SK-N-SH treated with all-trans-retinoic acid at 6 μM for 48 hours (cell line): ENCODE measurements around the gene CISD1.
"Not testable (repeated sequence)": the region's sequence is repeated elsewhere in the genome, so short reads cannot be mapped to it uniquely, and the experiment has no call there.

Source experiments
- ATAC-seq: fragments of 200-7000 bp; cut with Tn5 transposase; 3 replicates; pipeline ENCODE4 v1.9.1; 2020; ENCODE audit warnings: mild to moderate bottlenecking, moderate library complexity
- BACH2 ChIP-seq: fragments of 250-450 bp; sonication (Bioruptor Pico); IDR thresholded peaks from 2 replicates; pipeline ENCODE4 v1.9.0; 2021; ENCODE audit warnings: mild to moderate bottlenecking, borderline replicate concordance
- CREB5 ChIP-seq: fragments of 250-450 bp; sonication (Bioruptor Pico); IDR thresholded peaks from 2 replicates; pipeline ENCODE4 v1.5.1; 2020; ENCODE audit warnings: low read depth, mild to moderate bottlenecking, moderate library complexity
- CSDC2 ChIP-seq: fragments of 250-450 bp; sonication (Bioruptor Pico); IDR thresholded peaks from 2 replicates; pipeline ENCODE4 v1.5.0; 2020; ENCODE audit warnings: mild to moderate bottlenecking, moderate library complexity
- ESRRG ChIP-seq: fragments of 250-450 bp; sonication (Bioruptor Pico); IDR thresholded peaks from 2 replicates; pipeline ENCODE4 v1.6.1; 2021; ENCODE audit warnings: mild to moderate bottlenecking
- GLIS3 ChIP-seq: fragments of 250-450 bp; sonication (Bioruptor Pico); IDR thresholded peaks from 2 replicates; pipeline ENCODE4 v1.5.0; 2020; ENCODE audit warnings: mild to moderate bottlenecking, moderate library complexity
- ISL1 ChIP-seq: fragments of 250-450 bp; sonication (Bioruptor Pico); IDR thresholded peaks from 2 replicates; pipeline ENCODE4 v2.1.2; 2022; ENCODE audit warnings: mild to moderate bottlenecking, moderate library complexity
- OSR1 ChIP-seq: fragments of 250-450 bp; sonication (Bioruptor Pico); IDR thresholded peaks from 2 replicates; pipeline ENCODE4 v1.8.0; 2022; ENCODE audit warnings: moderate library complexity, mild to moderate bottlenecking, inconsistent platforms
- POU6F1 ChIP-seq: fragments of 250-450 bp; sonication (Bioruptor Pico); IDR thresholded peaks from 2 replicates; pipeline ENCODE4 v1.8.0; 2021; ENCODE audit warnings: low read depth, mild to moderate bottlenecking, moderate library complexity, borderline replicate concordance
- PPARA ChIP-seq: fragments of 250-450 bp; sonication (Bioruptor Pico); IDR thresholded peaks from 2 replicates; pipeline ENCODE4 v1.5.0; 2020; ENCODE audit warnings: mild to moderate bottlenecking, borderline replicate concordance
- RARB ChIP-seq: fragments of 250-450 bp; sonication (Bioruptor Pico); IDR thresholded peaks from 2 replicates; pipeline ENCODE4 v1.8.0; 2021; ENCODE audit warnings: mild to moderate bottlenecking, moderate library complexity
- SNAI2 ChIP-seq: fragments of 250-450 bp; sonication (Bioruptor Pico); IDR thresholded peaks from 2 replicates; pipeline ENCODE4 v1.5.0; 2020; ENCODE audit warnings: mild to moderate bottlenecking, moderate library complexity
- TOX ChIP-seq: fragments of 250-450 bp; sonication (Bioruptor Pico); IDR thresholded peaks from 2 replicates; pipeline ENCODE4 v1.8.0; 2021; ENCODE audit warnings: mild to moderate bottlenecking, moderate library complexity, borderline replicate concordance
- ZC3H10 ChIP-seq: fragments of 250-450 bp; sonication (Bioruptor Pico); IDR thresholded peaks from 2 replicates; pipeline ENCODE4 v1.5.1; 2021; ENCODE audit warnings: mild to moderate bottlenecking, moderate library complexity
- ZFP3 ChIP-seq: fragments of 250-450 bp; sonication (Bioruptor Pico); IDR thresholded peaks from 2 replicates; pipeline ENCODE4 v1.5.0; 2020; ENCODE audit warnings: mild to moderate bottlenecking, moderate library complexity
- ZFP30 ChIP-seq: fragments of 450-650 bp; formaldehyde crosslinking; IDR thresholded peaks from 2 replicates; pipeline ENCODE4 v1.5.0; 2022; ENCODE audit warnings: mild to moderate bottlenecking, moderate library complexity
- ZNF565 ChIP-seq: fragments of 450-650 bp; formaldehyde crosslinking; conservative IDR thresholded peaks from 2 replicates; pipeline ENCODE4 v1.5.0; 2020; ENCODE audit warnings: low read depth, mild to moderate bottlenecking, moderate library complexity
- ZNF8 ChIP-seq: fragments of 450-650 bp; formaldehyde crosslinking; IDR thresholded peaks from 2 replicates; pipeline ENCODE4 v1.5.0; 2020; ENCODE audit warnings: mild to moderate bottlenecking, moderate library complexity
- TF ChIP-seq, protein P1 (sequence below): fragments of 250-450 bp; sonication (Bioruptor Pico); IDR thresholded peaks from 2 replicates; pipeline ENCODE4 v1.5.0; 2020; ENCODE audit warnings: mild to moderate bottlenecking, moderate library complexity
- TF ChIP-seq, protein P2 (sequence below): fragments of 250-450 bp; sonication (Bioruptor Pico); IDR thresholded peaks from 2 replicates; pipeline ENCODE4 v1.5.1; 2021; ENCODE audit warnings: mild to moderate bottlenecking, moderate library complexity
- TF ChIP-seq, protein P3 (sequence below): fragments of 250-450 bp; sonication (Bioruptor Pico); IDR thresholded peaks from 2 replicates; pipeline ENCODE4 v1.8.0; 2020; ENCODE audit warnings: mild to moderate bottlenecking, moderate library complexity, borderline replicate concordance

Gene CISD1

GRCh38 chr10:58243269-58243668 is 25.7 kb upstream of the CISD1 start:
- TF ChIP-seq CSDC2 (CRISPR knock-in tag) (no peak), POU6F1 (no peak), PPARA (CRISPR knock-in tag) (no peak), CREB5 (no peak), ZNF565 (CRISPR knock-in tag) (no peak), RARB (CRISPR knock-in tag) (no peak), ESRRG (CRISPR knock-in tag) (no peak), BACH2 (no peak), TOX (CRISPR knock-in tag) (no peak), ZFP3 (CRISPR knock-in tag) (no peak), SNAI2 (no peak), GLIS3 (no peak), ZC3H10 (CRISPR knock-in tag) (no peak), ZNF8 (no peak), ISL1 (CRISPR knock-in tag) (no peak), ZFP30 (CRISPR knock-in tag) (no peak)
- TF ChIP-seq, protein P1, sequence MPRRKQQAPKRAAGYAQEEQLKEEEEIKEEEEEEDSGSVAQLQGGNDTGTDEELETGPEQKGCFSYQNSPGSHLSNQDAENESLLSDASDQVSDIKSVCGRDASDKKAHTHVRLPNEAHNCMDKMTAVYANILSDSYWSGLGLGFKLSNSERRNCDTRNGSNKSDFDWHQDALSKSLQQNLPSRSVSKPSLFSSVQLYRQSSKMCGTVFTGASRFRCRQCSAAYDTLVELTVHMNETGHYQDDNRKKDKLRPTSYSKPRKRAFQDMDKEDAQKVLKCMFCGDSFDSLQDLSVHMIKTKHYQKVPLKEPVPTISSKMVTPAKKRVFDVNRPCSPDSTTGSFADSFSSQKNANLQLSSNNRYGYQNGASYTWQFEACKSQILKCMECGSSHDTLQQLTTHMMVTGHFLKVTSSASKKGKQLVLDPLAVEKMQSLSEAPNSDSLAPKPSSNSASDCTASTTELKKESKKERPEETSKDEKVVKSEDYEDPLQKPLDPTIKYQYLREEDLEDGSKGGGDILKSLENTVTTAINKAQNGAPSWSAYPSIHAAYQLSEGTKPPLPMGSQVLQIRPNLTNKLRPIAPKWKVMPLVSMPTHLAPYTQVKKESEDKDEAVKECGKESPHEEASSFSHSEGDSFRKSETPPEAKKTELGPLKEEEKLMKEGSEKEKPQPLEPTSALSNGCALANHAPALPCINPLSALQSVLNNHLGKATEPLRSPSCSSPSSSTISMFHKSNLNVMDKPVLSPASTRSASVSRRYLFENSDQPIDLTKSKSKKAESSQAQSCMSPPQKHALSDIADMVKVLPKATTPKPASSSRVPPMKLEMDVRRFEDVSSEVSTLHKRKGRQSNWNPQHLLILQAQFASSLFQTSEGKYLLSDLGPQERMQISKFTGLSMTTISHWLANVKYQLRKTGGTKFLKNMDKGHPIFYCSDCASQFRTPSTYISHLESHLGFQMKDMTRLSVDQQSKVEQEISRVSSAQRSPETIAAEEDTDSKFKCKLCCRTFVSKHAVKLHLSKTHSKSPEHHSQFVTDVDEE (CRISPR knock-in tag), result no peak
- TF ChIP-seq, protein P2, sequence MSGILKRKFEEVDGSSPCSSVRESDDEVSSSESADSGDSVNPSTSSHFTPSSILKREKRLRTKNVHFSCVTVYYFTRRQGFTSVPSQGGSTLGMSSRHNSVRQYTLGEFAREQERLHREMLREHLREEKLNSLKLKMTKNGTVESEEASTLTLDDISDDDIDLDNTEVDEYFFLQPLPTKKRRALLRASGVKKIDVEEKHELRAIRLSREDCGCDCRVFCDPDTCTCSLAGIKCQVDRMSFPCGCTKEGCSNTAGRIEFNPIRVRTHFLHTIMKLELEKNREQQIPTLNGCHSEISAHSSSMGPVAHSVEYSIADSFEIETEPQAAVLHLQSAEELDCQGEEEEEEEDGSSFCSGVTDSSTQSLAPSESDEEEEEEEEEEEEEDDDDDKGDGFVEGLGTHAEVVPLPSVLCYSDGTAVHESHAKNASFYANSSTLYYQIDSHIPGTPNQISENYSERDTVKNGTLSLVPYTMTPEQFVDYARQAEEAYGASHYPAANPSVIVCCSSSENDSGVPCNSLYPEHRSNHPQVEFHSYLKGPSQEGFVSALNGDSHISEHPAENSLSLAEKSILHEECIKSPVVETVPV (CRISPR knock-in tag), result no peak
- TF ChIP-seq, protein P3, sequence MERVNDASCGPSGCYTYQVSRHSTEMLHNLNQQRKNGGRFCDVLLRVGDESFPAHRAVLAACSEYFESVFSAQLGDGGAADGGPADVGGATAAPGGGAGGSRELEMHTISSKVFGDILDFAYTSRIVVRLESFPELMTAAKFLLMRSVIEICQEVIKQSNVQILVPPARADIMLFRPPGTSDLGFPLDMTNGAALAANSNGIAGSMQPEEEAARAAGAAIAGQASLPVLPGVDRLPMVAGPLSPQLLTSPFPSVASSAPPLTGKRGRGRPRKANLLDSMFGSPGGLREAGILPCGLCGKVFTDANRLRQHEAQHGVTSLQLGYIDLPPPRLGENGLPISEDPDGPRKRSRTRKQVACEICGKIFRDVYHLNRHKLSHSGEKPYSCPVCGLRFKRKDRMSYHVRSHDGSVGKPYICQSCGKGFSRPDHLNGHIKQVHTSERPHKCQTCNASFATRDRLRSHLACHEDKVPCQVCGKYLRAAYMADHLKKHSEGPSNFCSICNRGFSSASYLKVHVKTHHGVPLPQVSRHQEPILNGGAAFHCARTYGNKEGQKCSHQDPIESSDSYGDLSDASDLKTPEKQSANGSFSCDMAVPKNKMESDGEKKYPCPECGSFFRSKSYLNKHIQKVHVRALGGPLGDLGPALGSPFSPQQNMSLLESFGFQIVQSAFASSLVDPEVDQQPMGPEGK, result no peak
- no peak for ATAC-seq

DNA sequence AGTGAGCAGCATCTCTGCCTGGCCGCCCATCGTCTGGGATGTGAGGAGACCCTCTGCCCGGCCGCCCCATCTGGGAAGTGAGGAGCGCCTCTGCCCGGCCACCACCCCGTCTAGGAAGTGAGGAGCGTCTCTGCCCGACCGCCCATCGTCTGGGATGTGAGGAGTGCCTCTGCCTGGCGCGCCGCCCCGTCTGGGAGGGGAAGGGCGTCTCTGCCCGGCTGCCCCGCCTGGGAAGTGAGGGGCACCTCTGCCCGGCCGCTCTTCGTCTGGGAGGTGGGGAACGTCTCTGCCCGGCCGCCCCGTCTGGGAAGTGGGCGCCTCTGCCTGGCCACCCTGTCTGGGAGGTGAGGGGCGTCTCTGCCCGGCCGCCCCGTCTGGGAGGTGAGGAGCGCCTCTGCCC is 25.2 kb upstream of the CISD1 start:
- not testable (repeated sequence) for ATAC-seq

DNA sequence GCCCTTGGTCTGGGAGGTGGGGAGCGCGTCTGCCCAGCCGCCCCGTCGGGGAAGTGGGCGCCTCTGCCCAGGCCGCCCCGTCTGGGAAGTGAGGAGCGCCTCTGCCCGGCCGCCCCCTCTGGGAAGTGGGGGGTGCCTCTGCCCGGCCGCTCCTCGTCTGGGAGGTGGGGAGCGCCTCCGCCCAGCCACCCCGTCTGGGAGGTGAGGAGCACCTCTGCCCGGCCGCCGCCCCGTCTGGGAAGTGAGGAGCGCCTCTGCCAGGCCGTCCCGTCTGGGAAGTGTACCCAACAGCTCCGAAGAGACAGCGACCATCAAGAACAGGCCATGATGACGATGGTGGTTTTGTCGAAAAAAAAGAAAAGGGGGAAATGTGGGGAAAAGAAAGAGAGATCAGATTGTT is 24.7 kb upstream of the CISD1 start:
- ATAC-seq, result not testable (repeated sequence)

DNA sequence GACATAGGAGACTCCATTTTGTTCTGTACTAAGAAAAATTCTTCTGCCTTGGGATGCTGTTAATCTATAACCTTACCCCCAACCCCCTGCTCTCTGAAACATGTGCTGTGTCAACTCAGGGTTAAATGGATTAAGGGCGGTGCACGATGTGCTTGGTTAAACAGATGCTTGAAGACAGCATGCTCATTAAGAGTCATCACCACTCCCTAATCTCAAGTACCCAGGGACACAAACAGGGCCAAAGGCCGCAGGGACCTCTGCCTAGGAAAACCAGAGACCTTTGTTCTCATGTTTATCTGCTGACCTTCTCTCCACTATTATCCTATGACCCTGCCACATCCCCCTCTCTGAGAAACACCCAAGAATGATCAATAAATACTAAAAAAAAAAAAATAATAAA is 24.3 kb upstream of the CISD1 start:
- not testable (repeated sequence) for ATAC-seq

DNA sequence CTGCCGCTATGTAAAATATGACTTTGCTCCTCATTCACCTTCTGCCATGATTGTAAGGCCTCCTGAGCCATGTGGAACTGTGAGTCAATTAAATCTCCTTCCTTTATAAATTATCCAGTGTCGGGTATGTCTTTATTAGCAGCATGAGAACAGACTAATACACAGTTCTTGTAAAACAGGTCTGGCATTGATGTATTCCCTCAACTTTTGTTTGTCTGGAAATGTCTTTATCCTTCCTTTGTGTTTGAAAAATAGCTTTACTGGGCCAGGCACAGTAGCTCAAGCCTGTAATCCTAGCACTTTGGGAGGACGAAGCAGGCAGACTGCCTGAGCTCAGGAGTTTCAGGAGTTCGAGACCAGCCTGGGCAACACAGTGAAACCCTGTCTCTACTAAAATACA is 15.8 kb upstream of the CISD1 start:
- ATAC-seq, result no peak
- no peak for TF ChIP-seq TOX (CRISPR knock-in tag)
- TF ChIP-seq BACH2, result no peak
- no peak for TF ChIP-seq GLIS3
- TF ChIP-seq PPARA (CRISPR knock-in tag), result no peak
- TF ChIP-seq ISL1 (CRISPR knock-in tag), result no peak
- no peak for TF ChIP-seq ZNF565 (CRISPR knock-in tag)
- TF ChIP-seq CREB5, result no peak
- TF ChIP-seq OSR1 (CRISPR knock-in tag), result no peak
- TF ChIP-seq, protein P2 (CRISPR knock-in tag), result no peak
- no peak for TF ChIP-seq CSDC2 (CRISPR knock-in tag)
- TF ChIP-seq, protein P3, result no peak
- TF ChIP-seq RARB (CRISPR knock-in tag), result no peak
- no peak for TF ChIP-seq ZFP30 (CRISPR knock-in tag)
